A549 (cell line): Measurements from ENCODE around the gene STYXL1. TPM values are rescaled to one million over a fixed set of nuclear protein-coding genes. Genes with fewer than 3 reads are reported as not detected.

Experiments
- ATAC-seq, 2 experiments: fragments of 200-7000 bp in 1 of 2; fragments of >200 bp in 1 of 2; cut with Nextera tagmentation in 1 of 2; cut with Tn5 transposase in 1 of 2; 3 replicates each; pipeline versions ENCODE4 v1.8.0 to v1.9.1; 2018 to 2020; ENCODE audit warnings: mild to moderate bottlenecking in 1 of 2, moderate library complexity in 1 of 2
- CTCF ChIA-PET: fragments of 300-600 bp; sonication (Branson Sonifier 250); formaldehyde crosslinking; extraction: SDS; loops from one replicate; lab custom pipeline; 2021; ENCODE audit warnings: antibody characterized with exemption, inconsistent platforms; lab: Yijun Ruan, JAX
- POLR2A ChIA-PET: fragments of 350-600 bp; formaldehyde crosslinking; extraction: SDS; loops from one replicate; lab custom pipeline; 2021; ENCODE audit warnings: antibody characterized with exemption, inconsistent platforms; lab: Yijun Ruan, JAX
- DNase-seq, 2 experiments: peaks; one replicate each; pipeline versions ENCODE4 v3.0.0 to v3.0.0-alpha.2; 2011 to 2016; ENCODE audit warnings: low read depth in 1 of 2, low spot score in 1 of 2
- FAIRE-seq: peaks from 2 replicates; lab custom pipeline; 2011; peaks lifted over from hg19 to GRCh38; lab: Jason Lieb, UNC
- H3K27ac ChIP-seq, 2 experiments: fragments of >200 bp; sonication (Bioruptor Twin); formaldehyde crosslinking; 3 replicates each; pipeline ENCODE4 v1.5.1; 2016 to 2017
- H3K4me1 ChIP-seq: fragments of >200 bp; sonication (Bioruptor Twin); formaldehyde crosslinking; 3 replicates; pipeline ENCODE4 v1.6.1; 2016
- H3K4me2 ChIP-seq: fragments of >200 bp; sonication (Bioruptor Twin); formaldehyde crosslinking; 3 replicates; pipeline ENCODE4 v1.6.1; 2016
- H3K4me3 ChIP-seq: fragments of >200 bp; sonication (Bioruptor Twin); formaldehyde crosslinking; 3 replicates; pipeline ENCODE4 v1.5.1; 2016
- H3K9me3 ChIP-seq: fragments of >200 bp; sonication (Bioruptor Twin); formaldehyde crosslinking; 3 replicates; pipeline ENCODE4 v1.6.1; 2016
- BCL3 ChIP-seq: fragments of >200 bp; sonication (Bioruptor Twin); formaldehyde crosslinking; IDR thresholded peaks from 3 replicates; pipeline ENCODE4 v1.6.1; 2016
- BHLHE40 ChIP-seq: IDR thresholded peaks from 2 replicates; pipeline ENCODE4 v1.6.1; 2012; ENCODE audit warnings: low read depth, low read length, inconsistent platforms
- CHD4 ChIP-seq: fragments of 200-600 bp; sonication (generic); IDR thresholded peaks from 2 replicates; pipeline ENCODE4 v1.6.1; 2016; ENCODE audit warnings: antibody characterized with exemption, mild to moderate bottlenecking, borderline replicate concordance
- EHF ChIP-seq: fragments of 250-450 bp; sonication (Bioruptor Pico); IDR thresholded peaks from 2 replicates; pipeline ENCODE4 v1.5.0; 2020; ENCODE audit warnings: mild to moderate bottlenecking
- EHMT2 ChIP-seq: fragments of 200-600 bp; sonication (generic); IDR thresholded peaks from 2 replicates; pipeline ENCODE4 v1.6.1; 2016; ENCODE audit warnings: antibody characterized with exemption, low read depth, mild to moderate bottlenecking, moderate library complexity
- EP300 ChIP-seq, 2 experiments: fragments of >200 bp; sonication (Bioruptor Twin); formaldehyde crosslinking; IDR thresholded peaks; 2 replicates in 1 of 2; 3 replicates in 1 of 2; pipeline ENCODE4 v1.6.1; 2016 to 2017
- ESRRA ChIP-seq: fragments of 150-350 bp; IDR thresholded peaks from 2 replicates; pipeline ENCODE4 v1.6.1; 2014; ENCODE audit warnings: mild to moderate bottlenecking, low read length, borderline replicate concordance
- FOXS1 ChIP-seq: fragments of 250-450 bp; sonication (Bioruptor Pico); IDR thresholded peaks from 2 replicates; pipeline ENCODE4 v1.5.0; 2020; ENCODE audit warnings: mild to moderate bottlenecking, moderate library complexity
- GATA3 ChIP-seq: IDR thresholded peaks from 2 replicates; pipeline ENCODE4 v1.6.1; 2012; ENCODE audit warnings: borderline replicate concordance
- HDAC2 ChIP-seq: fragments of 200-600 bp; sonication (generic); IDR thresholded peaks from 2 replicates; pipeline ENCODE4 v1.6.1; 2016
- HOXA7 ChIP-seq: fragments of 250-450 bp; sonication (Bioruptor Pico); IDR thresholded peaks from 2 replicates; pipeline ENCODE4 v1.5.0; 2020; ENCODE audit warnings: mild to moderate bottlenecking, moderate library complexity
- HOXB13 ChIP-seq: fragments of 250-450 bp; sonication (Bioruptor Pico); IDR thresholded peaks from 2 replicates; pipeline ENCODE4 v1.5.0; 2020; ENCODE audit warnings: low read depth, mild to moderate bottlenecking, moderate library complexity
- JUNB ChIP-seq: fragments of >200 bp; sonication (Bioruptor Twin); formaldehyde crosslinking; IDR thresholded peaks from 2 replicates; pipeline ENCODE4 v1.6.1; 2016
- KDM5A ChIP-seq: fragments of 200-600 bp; sonication (generic); IDR thresholded peaks from 2 replicates; pipeline ENCODE4 v1.6.1; 2016; ENCODE audit warnings: antibody characterized with exemption, mild to moderate bottlenecking
- MYC ChIP-seq: IDR thresholded peaks from 2 replicates; pipeline ENCODE4 v1.6.1; 2012; ENCODE audit warnings: mild to moderate bottlenecking, inconsistent platforms, low read length, improper control_type of control experiment, borderline replicate concordance
- PBX3 ChIP-seq: IDR thresholded peaks from 2 replicates; pipeline ENCODE4 v1.6.1; 2012
- RNF2 ChIP-seq: fragments of 200-600 bp; sonication (generic); IDR thresholded peaks from 2 replicates; pipeline ENCODE4 v1.6.1; 2016; ENCODE audit warnings: low read depth, mild to moderate bottlenecking, antibody characterized with exemption, moderate library complexity, borderline replicate concordance
- TFCP2L1 ChIP-seq: fragments of 250-450 bp; sonication (Bioruptor Pico); IDR thresholded peaks from 2 replicates; pipeline ENCODE4 v1.5.0; 2021; ENCODE audit warnings: mild to moderate bottlenecking
- ZFP36 ChIP-seq: fragments of 450-650 bp; IDR thresholded peaks from 2 replicates; pipeline ENCODE4 v1.6.1; 2014; ENCODE audit warnings: borderline replicate concordance; ENCODE audit not compliant: partially characterized antibody
- WGBS: methylation state at CpG from one replicate; pipeline ENCODE4 v1.1.6; 2017; ENCODE audit errors: missing lambda C conversion rate; 5-methylcytosine and 5-hydroxymethylcytosine counted together
- polyA plus RNA-seq, 4 experiments: library from polyadenylated mRNA; depleted of rRNA in 3 of 4; stranded (reverse); fragments of >200 nt; fragmentation: RNase III in 1 of 4; extraction: RNeasy Plus Mini Kit Qiagen cat#74134 plus additional on column Dnase treatment in 1 of 4; gene quantifications; 2 replicates in 3 of 4; 3 replicates in 1 of 4; pipeline ENCODE4 v1.2.3, GENCODE V29; 2011 to 2017
- TF ChIP-seq, protein P1 (sequence below): IDR thresholded peaks from 2 replicates; pipeline ENCODE4 v1.6.1; 2012; ENCODE audit warnings: low read depth, borderline replicate concordance
- TF ChIP-seq, protein P2 (sequence below): fragments of >200 bp; sonication (Bioruptor Twin); formaldehyde crosslinking; IDR thresholded peaks from 3 replicates; pipeline ENCODE4 v1.5.1; 2016

STYXL1 gene
- polyA plus RNA-seq, 2 of the 4 experiments (the other 2 are of a cell fraction), result 36.0 to 76.8 TPM

DNA sequence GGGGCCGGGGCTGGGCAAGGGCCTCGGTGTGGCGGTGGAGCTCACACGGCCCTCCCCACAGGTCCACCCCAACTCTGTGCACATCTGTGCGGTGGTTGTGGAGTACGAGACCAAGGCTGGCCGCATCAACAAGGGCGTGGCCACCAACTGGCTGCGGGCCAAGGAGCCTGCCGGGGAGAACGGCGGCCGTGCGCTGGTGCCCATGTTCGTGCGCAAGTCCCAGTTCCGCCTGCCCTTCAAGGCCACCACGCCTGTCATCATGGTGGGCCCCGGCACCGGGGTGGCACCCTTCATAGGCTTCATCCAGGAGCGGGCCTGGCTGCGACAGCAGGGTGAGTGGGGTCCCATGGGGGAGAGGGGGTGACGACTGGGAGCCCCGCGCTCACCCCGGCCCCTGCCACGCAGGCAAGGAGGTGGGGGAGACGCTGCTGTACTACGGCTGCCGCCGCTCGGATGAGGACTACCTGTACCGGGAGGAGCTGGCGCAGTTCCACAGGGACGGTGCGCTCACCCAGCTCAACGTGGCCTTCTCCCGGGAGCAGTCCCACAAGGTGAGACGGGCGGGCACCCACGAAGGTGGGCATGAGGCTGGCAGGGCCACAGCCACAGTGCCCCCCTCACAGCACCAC is 62.2 kb downstream of the STYXL1 start:
- TF ChIP-seq, protein P1, sequence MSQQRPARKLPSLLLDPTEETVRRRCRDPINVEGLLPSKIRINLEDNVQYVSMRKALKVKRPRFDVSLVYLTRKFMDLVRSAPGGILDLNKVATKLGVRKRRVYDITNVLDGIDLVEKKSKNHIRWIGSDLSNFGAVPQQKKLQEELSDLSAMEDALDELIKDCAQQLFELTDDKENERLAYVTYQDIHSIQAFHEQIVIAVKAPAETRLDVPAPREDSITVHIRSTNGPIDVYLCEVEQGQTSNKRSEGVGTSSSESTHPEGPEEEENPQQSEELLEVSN, result no peak
- no peak for DNase-seq
- H3K9me3 ChIP-seq, result no peaks in the 10 kb centered on the region
- no peak for ATAC-seq
- H3K4me3 ChIP-seq, result no peak overlapping the region
- H3K27ac ChIP-seq, result no peak overlapping the region
- ChIA-PET CTCF (interaction anchor here (1.0 kb wide), 1 partner anchor 13 kb away, joined by 7 read pairs; no protein-coding TSS in a partner anchor), POLR2A (no interaction called here)
- peaks cover 22% of the 10 kb centered on the region for H3K4me1 ChIP-seq
- 93% methylated on average over 8 of the region's 41 CpGs for WGBS
- no peak for FAIRE-seq
- no peak overlapping the region for H3K4me2 ChIP-seq

GRCh38 chr7:75985009-75985517 is 62.7 kb downstream of the STYXL1 start:
- no peak overlapping the region for H3K4me3 ChIP-seq
- ChIA-PET POLR2A (no interaction called here), CTCF (interaction anchor here (1.0 kb wide), 1 partner anchor 12 kb away, joined by 7 read pairs; no protein-coding TSS in a partner anchor)
- no peak for ATAC-seq
- no peak for DNase-seq
- TF ChIP-seq ESRRA (no peak), BCL3 (no peak), CHD4 (no peak), RNF2 (no peak), HOXA7 (CRISPR knock-in tag) (no peak), EP300 (IDR thresholded peaks at IDR 0.05) (no peak), GATA3 (no peak), KDM5A (no peak)
- FAIRE-seq, result no peak
- no peak overlapping the region for H3K27ac ChIP-seq
- no peak overlapping the region for H3K4me2 ChIP-seq
- peaks cover 21% of the 10 kb centered on the region for H3K4me1 ChIP-seq
- no peaks in the 10 kb centered on the region for H3K9me3 ChIP-seq
- 86% methylated on average over 13 of the region's 21 CpGs for WGBS

DNA sequence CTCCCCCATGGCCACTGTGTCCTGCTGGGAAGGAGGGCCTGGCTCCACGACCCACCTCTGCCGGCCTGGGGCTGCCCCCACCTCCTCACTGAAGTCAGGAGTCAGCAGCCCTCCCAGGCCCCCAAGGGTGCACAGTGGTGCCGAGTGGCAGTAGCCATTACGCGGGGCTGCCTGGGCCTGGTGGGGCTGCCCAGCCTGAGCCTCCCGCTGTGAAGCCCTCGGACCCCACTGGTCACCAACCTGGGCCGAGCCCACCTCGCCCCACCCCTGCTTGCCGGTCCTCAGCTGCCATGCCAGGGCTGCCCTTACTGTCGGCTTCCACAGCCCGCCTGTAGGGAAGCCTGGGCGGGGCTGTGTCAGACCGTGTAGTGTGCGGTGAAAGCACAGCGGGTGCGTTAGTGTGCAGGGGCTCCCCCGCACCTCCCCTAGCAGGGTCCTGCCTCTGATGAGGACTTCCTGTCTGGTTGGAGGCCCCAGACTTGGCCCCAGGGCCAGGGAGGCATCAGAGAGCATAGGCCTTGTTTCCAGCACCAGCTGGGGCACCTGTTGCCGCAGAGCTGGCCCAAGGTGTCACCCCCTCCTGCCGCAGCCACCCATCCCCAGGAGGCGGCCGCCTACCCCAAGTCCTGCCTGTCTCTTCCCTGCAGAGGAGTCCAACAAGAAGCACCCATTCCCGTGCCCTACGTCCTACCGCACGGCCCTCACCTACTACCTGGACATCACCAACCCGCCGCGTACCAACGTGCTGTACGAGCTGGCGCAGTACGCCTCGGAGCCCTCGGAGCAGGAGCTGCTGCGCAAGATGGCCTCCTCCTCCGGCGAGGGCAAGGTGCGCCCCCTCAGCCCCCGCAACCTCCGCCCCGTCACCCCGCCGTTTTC is 63.4 kb downstream of the STYXL1 start:
- DNase-seq (no peak), FAIRE-seq (no peak), ATAC-seq (no peak)
- 91% methylated on average over 30 of the region's 44 CpGs for WGBS
- H3K9me3 ChIP-seq, result no peaks in the 10 kb centered on the region
- no peak for TF ChIP-seq EHF (CRISPR knock-in tag)
- H3K4me1 ChIP-seq, result peaks cover 20% of the 10 kb centered on the region
- no peak overlapping the region for H3K4me3 ChIP-seq
- H3K27ac ChIP-seq, result 0 out of 6 replicates have a peak overlapping the region, but pooled peaks of 1 of the 2 experiments have one; percentile 7
- ChIA-PET CTCF (interaction anchor here (1.0 kb wide), 1 partner anchor 12 kb away, joined by 7 read pairs; no protein-coding TSS in a partner anchor), POLR2A (no interaction called here)
- no peak overlapping the region for H3K4me2 ChIP-seq

- H3K9me3 ChIP-seq, result no peaks in the 10 kb centered on the region
- ATAC-seq (no peak), DNase-seq (no peak), FAIRE-seq (no peak)
- no peak overlapping the region for H3K4me3 ChIP-seq
- CTCF ChIA-PET, result no interaction called here
- WGBS, result 92% methylated on average over 9 of the region's 26 CpGs
- no peak for TF ChIP-seq KDM5A
- TF ChIP-seq, protein P2, sequence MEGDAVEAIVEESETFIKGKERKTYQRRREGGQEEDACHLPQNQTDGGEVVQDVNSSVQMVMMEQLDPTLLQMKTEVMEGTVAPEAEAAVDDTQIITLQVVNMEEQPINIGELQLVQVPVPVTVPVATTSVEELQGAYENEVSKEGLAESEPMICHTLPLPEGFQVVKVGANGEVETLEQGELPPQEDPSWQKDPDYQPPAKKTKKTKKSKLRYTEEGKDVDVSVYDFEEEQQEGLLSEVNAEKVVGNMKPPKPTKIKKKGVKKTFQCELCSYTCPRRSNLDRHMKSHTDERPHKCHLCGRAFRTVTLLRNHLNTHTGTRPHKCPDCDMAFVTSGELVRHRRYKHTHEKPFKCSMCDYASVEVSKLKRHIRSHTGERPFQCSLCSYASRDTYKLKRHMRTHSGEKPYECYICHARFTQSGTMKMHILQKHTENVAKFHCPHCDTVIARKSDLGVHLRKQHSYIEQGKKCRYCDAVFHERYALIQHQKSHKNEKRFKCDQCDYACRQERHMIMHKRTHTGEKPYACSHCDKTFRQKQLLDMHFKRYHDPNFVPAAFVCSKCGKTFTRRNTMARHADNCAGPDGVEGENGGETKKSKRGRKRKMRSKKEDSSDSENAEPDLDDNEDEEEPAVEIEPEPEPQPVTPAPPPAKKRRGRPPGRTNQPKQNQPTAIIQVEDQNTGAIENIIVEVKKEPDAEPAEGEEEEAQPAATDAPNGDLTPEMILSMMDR, result no peak
- no peak for TF ChIP-seq TFCP2L1 (CRISPR knock-in tag)
- TF ChIP-seq EHMT2, result no peak
- TF ChIP-seq JUNB, result no peak
- no peak for TF ChIP-seq GATA3
- TF ChIP-seq HDAC2, result no peak
- TF ChIP-seq FOXS1 (CRISPR knock-in tag), result no peak
- TF ChIP-seq HOXA7 (CRISPR knock-in tag), result no peak
- no peak for TF ChIP-seq HOXB13 (CRISPR knock-in tag)
- no peak for TF ChIP-seq EHF (CRISPR knock-in tag)
- no peak for TF ChIP-seq ZFP36
- no peak for TF ChIP-seq BHLHE40
- TF ChIP-seq PBX3, result no peak
- no peak for TF ChIP-seq EP300 (IDR thresholded peaks at IDR 0.05)
- no peak for TF ChIP-seq MYC
- TF ChIP-seq, all 56 proteins: peak for 0
- POLR2A ChIA-PET, result no interaction called here
- H3K27ac ChIP-seq, result 0 out of 6 replicates have a peak overlapping the region, but pooled peaks of 1 of the 2 experiments have one; percentile 7
- H3K4me2 ChIP-seq, result no peak overlapping the region
- H3K4me1 ChIP-seq, result peaks cover 15% of the 10 kb centered on the region
These were observed 64.2 kb downstream of the STYXL1 start for GRCh38 chr7:75983471-75984129.
